Measurements from ENCODE around the gene PRAMEF8. TPM values are rescaled to one million over a fixed set of nuclear protein-coding genes. Genes with fewer than 3 reads are reported as not detected.

PRAMEF8 gene
- total RNA-seq, result not detected in 2 replicates

GRCh38 chr1:13285037-13285436 is at the start of gene PRAMEF8:
Gene PRAMEF8 (minus strand): TSS chr1:13285137. CDS start chr1:13284091, 1,046 bp downstream.

DNA sequence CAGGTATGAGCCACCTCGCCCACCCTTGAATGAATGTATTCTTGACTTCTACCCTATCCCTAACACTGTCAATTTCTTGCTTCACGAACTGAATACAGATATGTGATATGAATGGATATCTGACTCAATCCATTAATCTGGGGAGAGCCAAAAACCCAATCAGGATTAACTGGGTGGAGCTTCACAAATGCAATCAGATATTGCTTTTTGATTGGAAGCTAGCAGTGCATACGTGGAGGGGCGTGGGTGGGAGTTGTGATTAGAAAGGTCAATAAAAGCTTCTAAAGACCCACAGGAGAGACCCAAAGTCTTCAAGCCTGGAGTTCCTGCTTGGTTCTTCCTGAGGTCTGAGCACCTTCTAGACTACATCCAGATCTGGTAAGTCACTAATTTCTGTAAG is 30.3 kb upstream of the PRAMEF8 start, which contains the start of gene PRAMEF15:
TSS of gene PRAMEF15 (plus strand) at position 301 of the 400 bp plus-strand sequence. CDS start 2,827 bp downstream, outside the sequence.

GRCh38 chr1:13303239-13303638 is 18.3 kb upstream of the PRAMEF8 start, which contains the start of gene PRAMEF33:
Gene PRAMEF33 (plus strand): TSS chr1:13303539. CDS start chr1:13305955, 2,416 bp downstream.

DNA sequence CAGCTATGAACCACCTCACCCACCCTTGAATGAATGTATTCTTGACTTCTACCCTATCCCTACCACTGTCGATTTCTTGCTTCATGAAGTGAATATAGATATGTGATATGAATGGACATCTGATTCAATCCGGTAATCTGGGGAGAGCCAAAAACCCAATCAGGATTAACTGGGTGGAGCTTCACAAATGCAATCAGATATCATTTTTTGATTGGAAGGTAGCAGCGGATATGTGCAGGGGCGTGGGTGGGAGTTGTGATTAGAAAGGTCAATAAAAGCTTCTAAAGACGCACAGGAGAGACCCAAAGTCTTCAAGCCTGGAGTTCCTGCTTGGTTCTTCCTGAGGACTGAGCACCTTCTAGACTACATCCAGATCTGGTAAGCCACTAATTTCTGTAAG is 31.0 kb downstream of the PRAMEF8 start, which contains the start of gene PRAMEF5:
TSS of gene PRAMEF5 (plus strand) at position 301 of the 400 bp plus-strand sequence. CDS start 5,071 bp downstream, outside the sequence.

Small RNA genes lying within 50 kb of the gene (small RNA-seq; reads per million reads assigned to genes)
- gene RNU6-771P, result not detected

Other genes with a start within 250 kb of the PRAMEF8 start
- gene PRAMEF27, start 228.6 kb downstream of the PRAMEF8 start, total RNA-seq, result not detected in 2 replicates
- gene HNRNPCL3, start 224.4 kb downstream of the PRAMEF8 start, total RNA-seq, result not detected in 2 replicates
- gene PRAMEF25, start 214.4 kb downstream of the PRAMEF8 start, total RNA-seq, result not detected in 2 replicates
- gene HNRNPCL2, start 168.3 kb downstream of the PRAMEF8 start, total RNA-seq, result not detected in 2 replicates
- not detected in 2 replicates for gene PRAMEF26, start 129.1 kb downstream of the PRAMEF8 start, total RNA-seq
- gene HNRNPCL4, start 119.5 kb downstream of the PRAMEF8 start, total RNA-seq, result not detected in 2 replicates
- not detected in 2 replicates for gene PRAMEF9, start 113.3 kb downstream of the PRAMEF8 start, total RNA-seq
- not detected in 2 replicates for gene PRAMEF13, start 83.7 kb downstream of the PRAMEF8 start, total RNA-seq
- gene PRAMEF18, start 59.0 kb downstream of the PRAMEF8 start, total RNA-seq, result not detected in 2 replicates
- gene PRAMEF5, start 30.9 kb downstream of the PRAMEF8 start, total RNA-seq, result not detected in 2 replicates
- gene PRAMEF33, start 18.4 kb upstream of the PRAMEF8 start, total RNA-seq, result not detected in 2 replicates
- not detected in 2 replicates for gene PRAMEF15, start 30.4 kb upstream of the PRAMEF8 start, total RNA-seq
- not detected in 2 replicates for gene PRAMEF14, start 62.0 kb upstream of the PRAMEF8 start, total RNA-seq
- gene PRAMEF19, start 86.8 kb upstream of the PRAMEF8 start, total RNA-seq, result not detected in 2 replicates
- not detected in 2 replicates for gene PRAMEF17, start 104.5 kb upstream of the PRAMEF8 start, total RNA-seq
- gene PRAMEF20, start 125.3 kb upstream of the PRAMEF8 start, total RNA-seq, result not detected in 2 replicates
- not detected in 2 replicates for gene LRRC38, start 228.9 kb upstream of the PRAMEF8 start, total RNA-seq